ENCODE data around the gene OPALIN. TPM values are rescaled to one million over a fixed set of nuclear protein-coding genes. Genes with fewer than 3 reads are reported as not detected.

The OPALIN gene
- total RNA-seq, 1 donor from 2014 or later, result not detected

DNA sequence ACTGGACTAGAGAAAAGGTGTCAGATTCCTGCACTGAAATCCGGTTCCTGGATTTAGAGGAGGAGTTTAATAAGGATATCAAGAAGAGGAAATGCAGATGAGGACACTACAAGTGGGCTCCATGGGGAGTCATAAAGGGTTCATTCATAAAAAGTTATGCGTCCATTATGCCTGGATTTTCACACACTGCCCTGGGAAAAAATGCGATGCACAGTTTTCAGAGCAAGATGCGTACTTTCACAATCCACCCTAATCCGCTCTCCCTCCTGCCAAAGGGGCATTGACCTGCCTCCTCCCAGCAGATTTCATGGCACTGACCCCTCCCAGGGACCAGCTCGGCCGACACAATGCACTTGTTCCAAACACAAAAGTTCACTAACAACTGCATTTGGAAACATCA is 42.2 kb upstream of the OPALIN start:
- TF ChIP-seq, protein P1, sequence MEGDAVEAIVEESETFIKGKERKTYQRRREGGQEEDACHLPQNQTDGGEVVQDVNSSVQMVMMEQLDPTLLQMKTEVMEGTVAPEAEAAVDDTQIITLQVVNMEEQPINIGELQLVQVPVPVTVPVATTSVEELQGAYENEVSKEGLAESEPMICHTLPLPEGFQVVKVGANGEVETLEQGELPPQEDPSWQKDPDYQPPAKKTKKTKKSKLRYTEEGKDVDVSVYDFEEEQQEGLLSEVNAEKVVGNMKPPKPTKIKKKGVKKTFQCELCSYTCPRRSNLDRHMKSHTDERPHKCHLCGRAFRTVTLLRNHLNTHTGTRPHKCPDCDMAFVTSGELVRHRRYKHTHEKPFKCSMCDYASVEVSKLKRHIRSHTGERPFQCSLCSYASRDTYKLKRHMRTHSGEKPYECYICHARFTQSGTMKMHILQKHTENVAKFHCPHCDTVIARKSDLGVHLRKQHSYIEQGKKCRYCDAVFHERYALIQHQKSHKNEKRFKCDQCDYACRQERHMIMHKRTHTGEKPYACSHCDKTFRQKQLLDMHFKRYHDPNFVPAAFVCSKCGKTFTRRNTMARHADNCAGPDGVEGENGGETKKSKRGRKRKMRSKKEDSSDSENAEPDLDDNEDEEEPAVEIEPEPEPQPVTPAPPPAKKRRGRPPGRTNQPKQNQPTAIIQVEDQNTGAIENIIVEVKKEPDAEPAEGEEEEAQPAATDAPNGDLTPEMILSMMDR (IDR thresholded peaks at IDR 0.05; ENCODE audit: insufficient read depth, low read length, poor library complexity, severe bottlenecking), result no peak
- no peaks in the 10 kb centered on the region for H3K27me3 ChIP-seq (ENCODE audit: control insufficient read depth, insufficient read depth, low read length)
- DNase-seq (ENCODE audit: low read depth), result no peak

DNA sequence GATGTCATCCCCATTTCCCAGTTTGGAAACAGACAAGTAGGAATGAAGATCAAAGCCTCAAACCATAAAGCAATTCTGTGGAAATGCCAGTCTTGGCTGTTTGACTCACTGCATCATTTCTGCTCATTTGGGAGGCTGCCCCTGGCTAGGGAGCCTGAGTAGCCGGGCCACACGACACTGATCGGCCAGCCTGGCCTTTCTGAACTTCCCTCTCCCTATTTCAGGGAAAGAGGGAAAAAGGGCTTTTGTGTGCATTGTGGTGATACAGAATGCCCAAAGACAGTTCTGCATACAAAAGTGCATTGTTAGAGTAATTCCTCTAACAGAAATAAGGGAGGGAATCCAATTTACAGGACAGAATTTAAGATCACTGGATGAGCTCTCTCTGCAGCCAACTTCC is 41.7 kb upstream of the OPALIN start:
- TF ChIP-seq, protein P1 (IDR thresholded peaks at IDR 0.05; ENCODE audit: insufficient read depth, low read length, poor library complexity, severe bottlenecking), result no peak
- no peak for DNase-seq (ENCODE audit: low read depth)
- Histone ChIP-seq H3K27me3 (ENCODE audit: control insufficient read depth, insufficient read depth, low read length) (no peaks in the 10 kb centered on the region), H3K36me3 (ENCODE audit: control insufficient read depth, insufficient read depth, low read length) (no peaks in the 10 kb centered on the region), H3K4me3 (ENCODE audit: low read depth, low read length) (no peak overlapping the region)

More for the DNA sequence above, 42.2 kb upstream of the OPALIN start:
- no peak overlapping the region for H3K4me3 ChIP-seq (ENCODE audit: low read depth, low read length)
- no peaks in the 10 kb centered on the region for H3K36me3 ChIP-seq (ENCODE audit: control insufficient read depth, insufficient read depth, low read length)

DNA sequence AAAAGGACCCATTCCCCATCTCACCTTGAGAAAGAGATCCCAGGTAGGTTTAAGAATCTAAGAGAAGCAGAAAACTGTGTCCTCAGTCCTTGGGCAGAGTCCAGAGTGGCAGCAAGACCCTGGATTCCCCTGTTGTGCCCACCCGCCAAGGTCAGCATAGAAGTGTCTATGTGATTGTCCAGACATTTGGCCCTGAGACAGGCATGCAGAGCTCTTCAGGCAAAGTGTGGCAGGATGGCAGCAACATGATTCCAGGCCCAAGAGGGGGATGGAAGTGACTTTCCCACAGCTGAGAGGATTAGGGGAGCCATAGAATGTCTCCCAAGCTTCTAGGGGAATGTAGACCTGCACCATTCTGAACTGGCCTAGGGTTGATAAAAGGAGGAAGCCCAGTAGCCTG is 39.1 kb upstream of the OPALIN start:
- TF ChIP-seq, protein P1 (IDR thresholded peaks at IDR 0.05; ENCODE audit: insufficient read depth, low read length, poor library complexity, severe bottlenecking), result no peak
- Histone ChIP-seq H3K27me3 (ENCODE audit: control insufficient read depth, insufficient read depth, low read length) (no peaks in the 10 kb centered on the region), H3K36me3 (ENCODE audit: control insufficient read depth, insufficient read depth, low read length) (no peaks in the 10 kb centered on the region), H3K4me3 (ENCODE audit: low read depth, low read length) (no peak overlapping the region)
- no peak for DNase-seq (ENCODE audit: low read depth)

DNA sequence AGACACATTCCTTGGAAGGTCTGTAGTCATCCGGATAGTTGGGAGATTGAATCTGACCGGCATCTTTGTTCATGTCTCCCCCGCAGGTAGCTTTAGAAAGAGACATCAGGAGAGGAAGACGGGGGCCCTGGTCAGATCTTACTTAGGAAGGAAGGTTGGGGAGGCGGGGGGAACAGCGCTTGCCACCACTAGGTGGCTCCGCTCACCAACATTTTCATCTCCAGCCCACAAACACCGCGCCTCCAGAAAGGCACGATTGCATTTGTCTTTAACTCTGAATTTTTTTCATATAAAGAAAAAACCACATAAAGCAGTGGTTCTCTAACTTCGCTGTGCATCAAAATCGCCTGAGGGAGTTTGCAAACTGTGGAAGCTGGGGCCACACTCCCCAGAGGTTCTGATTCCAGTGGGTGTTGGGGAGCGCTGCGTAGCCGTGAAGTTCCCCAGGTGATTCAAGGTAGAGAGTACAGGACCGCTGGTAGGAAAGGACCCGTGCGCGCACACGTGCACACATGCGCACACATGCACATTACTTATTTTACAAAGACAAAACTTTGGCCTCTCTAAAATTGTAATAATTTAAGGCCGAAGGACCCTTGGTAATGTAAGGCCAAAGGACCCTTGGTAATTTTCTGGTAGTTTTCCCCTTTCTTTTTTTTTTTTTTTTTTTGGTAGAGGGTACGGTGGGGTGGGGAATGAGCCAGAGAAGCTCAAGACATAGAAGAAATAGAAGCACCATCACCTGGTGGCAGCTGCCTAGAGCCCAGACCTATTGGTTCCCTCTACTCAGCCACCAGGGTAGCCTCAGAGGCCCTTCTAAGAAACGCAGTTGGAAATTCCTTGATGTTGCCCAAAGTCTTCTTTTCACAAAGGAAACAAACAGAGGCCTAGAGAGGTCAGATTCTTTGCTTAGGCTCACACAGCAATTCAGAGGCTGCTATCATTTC is 37.4 kb upstream of the OPALIN start:
- no peak overlapping the region for H3K4me3 ChIP-seq (ENCODE audit: low read depth, low read length)
- no peaks in the 10 kb centered on the region for H3K27me3 ChIP-seq (ENCODE audit: control insufficient read depth, insufficient read depth, low read length)
- no peak for DNase-seq (ENCODE audit: low read depth)
- TF ChIP-seq, protein P1 (IDR thresholded peaks at IDR 0.05; ENCODE audit: insufficient read depth, low read length, poor library complexity, severe bottlenecking), result peak; percentile 91
- H3K36me3 ChIP-seq (ENCODE audit: control insufficient read depth, insufficient read depth, low read length), result no peaks in the 10 kb centered on the region

DNA sequence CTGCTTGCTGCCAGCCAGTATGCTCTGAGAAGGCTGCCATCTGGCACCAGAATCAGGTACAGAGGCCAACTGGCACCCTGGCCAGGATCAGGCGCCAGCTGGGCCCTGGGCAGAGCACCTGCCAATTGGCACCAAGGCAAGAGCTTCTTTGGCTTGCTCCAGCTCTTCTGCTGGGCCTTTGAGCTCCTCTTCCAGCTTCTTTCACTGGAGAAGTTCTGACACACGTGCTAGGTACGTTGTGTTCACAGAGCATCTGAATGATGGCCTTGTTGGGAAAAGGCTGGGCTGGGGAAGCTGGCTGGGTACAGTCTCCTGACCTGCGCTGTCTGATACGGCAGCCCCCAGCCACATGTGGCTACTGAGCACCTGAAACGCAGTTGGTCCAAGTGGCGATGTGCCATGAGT is 31.7 kb upstream of the OPALIN start:
- TF ChIP-seq, protein P1 (IDR thresholded peaks at IDR 0.05; ENCODE audit: insufficient read depth, low read length, poor library complexity, severe bottlenecking), result no peak
- Histone ChIP-seq H3K27me3 (ENCODE audit: control insufficient read depth, insufficient read depth, low read length) (no peaks in the 10 kb centered on the region), H3K36me3 (ENCODE audit: control insufficient read depth, insufficient read depth, low read length) (no peaks in the 10 kb centered on the region), H3K4me3 (ENCODE audit: low read depth, low read length) (no peak overlapping the region)
- no peak for DNase-seq (ENCODE audit: low read depth)

All from kidney epithelial cell (primary cell).